SK-N-SH treated with all-trans-retinoic acid at 6 μM for 48 hours (cell line): ENCODE results near the gene EEF1AKMT3.

ENCODE experiments used
- ARNTL ChIP-seq: fragments of 450-650 bp; formaldehyde crosslinking; IDR thresholded peaks from 2 replicates; pipeline ENCODE4 v1.5.0; 2020; ENCODE audit warnings: low read depth, mild to moderate bottlenecking, moderate library complexity, borderline replicate concordance
- CREB5 ChIP-seq: fragments of 250-450 bp; sonication (Bioruptor Pico); IDR thresholded peaks from 2 replicates; pipeline ENCODE4 v1.5.1; 2020; ENCODE audit warnings: low read depth, mild to moderate bottlenecking, moderate library complexity
- CSDC2 ChIP-seq: fragments of 250-450 bp; sonication (Bioruptor Pico); IDR thresholded peaks from 2 replicates; pipeline ENCODE4 v1.5.0; 2020; ENCODE audit warnings: mild to moderate bottlenecking, moderate library complexity
- CSRNP3 ChIP-seq: fragments of 250-450 bp; sonication (Bioruptor Pico); IDR thresholded peaks from 2 replicates; pipeline ENCODE4 v1.5.1; 2021; ENCODE audit warnings: mild to moderate bottlenecking, moderate library complexity
- PATZ1 ChIP-seq: fragments of 250-450 bp; sonication (Bioruptor Pico); IDR thresholded peaks from 2 replicates; pipeline ENCODE4 v1.8.0; 2020; ENCODE audit warnings: mild to moderate bottlenecking, moderate library complexity, borderline replicate concordance
- POU6F1 ChIP-seq: fragments of 250-450 bp; sonication (Bioruptor Pico); IDR thresholded peaks from 2 replicates; pipeline ENCODE4 v1.8.0; 2021; ENCODE audit warnings: low read depth, mild to moderate bottlenecking, moderate library complexity, borderline replicate concordance
- RARB ChIP-seq: fragments of 250-450 bp; sonication (Bioruptor Pico); IDR thresholded peaks from 2 replicates; pipeline ENCODE4 v1.8.0; 2021; ENCODE audit warnings: mild to moderate bottlenecking, moderate library complexity
- SNAI2 ChIP-seq: fragments of 250-450 bp; sonication (Bioruptor Pico); IDR thresholded peaks from 2 replicates; pipeline ENCODE4 v1.5.0; 2020; ENCODE audit warnings: mild to moderate bottlenecking, moderate library complexity
- TCF4 ChIP-seq: fragments of 250-450 bp; sonication (Bioruptor Pico); IDR thresholded peaks from 2 replicates; pipeline ENCODE4 v1.8.0; 2021; ENCODE audit warnings: mild to moderate bottlenecking, moderate library complexity, borderline replicate concordance
- TOX ChIP-seq: fragments of 250-450 bp; sonication (Bioruptor Pico); IDR thresholded peaks from 2 replicates; pipeline ENCODE4 v1.8.0; 2021; ENCODE audit warnings: mild to moderate bottlenecking, moderate library complexity, borderline replicate concordance
- ZC3H10 ChIP-seq: fragments of 250-450 bp; sonication (Bioruptor Pico); IDR thresholded peaks from 2 replicates; pipeline ENCODE4 v1.5.1; 2021; ENCODE audit warnings: mild to moderate bottlenecking, moderate library complexity
- ZNF70 ChIP-seq: fragments of 450-650 bp; formaldehyde crosslinking; IDR thresholded peaks from 2 replicates; pipeline ENCODE4 v1.5.0; 2020; ENCODE audit warnings: mild to moderate bottlenecking, moderate library complexity
- ZNF8 ChIP-seq: fragments of 450-650 bp; formaldehyde crosslinking; IDR thresholded peaks from 2 replicates; pipeline ENCODE4 v1.5.0; 2020; ENCODE audit warnings: mild to moderate bottlenecking, moderate library complexity

- TF ChIP-seq PATZ1 (CRISPR knock-in tag) = no peak
- TF ChIP-seq ARNTL = no peak
- TF ChIP-seq TCF4 (CRISPR knock-in tag) = no peak
- TF ChIP-seq POU6F1 (CRISPR knock-in tag) = no peak
- TF ChIP-seq TOX (CRISPR knock-in tag) = no peak
- no peak for TF ChIP-seq RARB (CRISPR knock-in tag)
- TF ChIP-seq CREB5 (CRISPR knock-in tag) = no peak
- TF ChIP-seq ZNF70 (CRISPR knock-in tag) = no peak
- no peak for TF ChIP-seq CSRNP3 (CRISPR knock-in tag)
- no peak for TF ChIP-seq ZNF8
- TF ChIP-seq ZC3H10 (CRISPR knock-in tag) = no peak
- no peak for TF ChIP-seq SNAI2
- TF ChIP-seq CSDC2 = no peak
These were observed 40.1 kb upstream of the EEF1AKMT3 start for GRCh38 chr12:57732270-57732669.
